Measurements from ENCODE around the gene TENM4. TPM values are rescaled to one million over a fixed set of nuclear protein-coding genes. Genes with fewer than 3 reads are reported as not detected.

Gene TENM4
- total RNA-seq, 1 experiment from 2014 or later, result 0.39 TPM

GRCh38 chr11:79342686-79343085 lies 98.1 kb downstream of the TENM4 start:
- Histone ChIP-seq H3K4me1 (ENCODE audit: control insufficient read depth, insufficient read depth, low read length) (no peaks in the 10 kb centered on the region), H3K27ac (ENCODE audit: low read length) (no peak overlapping the region), H3K36me3 (ENCODE audit: control insufficient read depth, insufficient read depth, low read length) (no peaks in the 10 kb centered on the region), H3K27me3 (ENCODE audit: control insufficient read depth, insufficient read depth, low read length) (peaks cover 9% of the 10 kb centered on the region), H3K9me3 (ENCODE audit: control insufficient read depth, insufficient read depth, low read depth, low read length) (no peaks in the 10 kb centered on the region), H3K4me3 (ENCODE audit: low read depth in 2 of 2, low read length in 2 of 2) (no peak overlapping the region)
- TF ChIP-seq CTCF (IDR thresholded peaks at IDR 0.05) (no peak), REST (IDR thresholded peaks at IDR 0.05; ENCODE audit: insufficient read depth in 1 of 2, low read depth in 2 of 2, low read length in 1 of 2) (no peak), POLR2AphosphoS5 (IDR thresholded peaks at IDR 0.05; ENCODE audit: low read depth, low read length) (no peak), TCF7L2 (IDR thresholded peaks at IDR 0.05; ENCODE audit: low read depth, low read length) (no peak), SIN3A (IDR thresholded peaks at IDR 0.05; ENCODE audit: borderline replicate concordance, insufficient read depth, low read depth, low read length) (no peak)
- DNase-seq (ENCODE audit: low read depth, low spot score) (no peak), ATAC-seq (no peak)
- ChIA-PET CTCF (no interaction called here), POLR2A (interaction anchor here (0.6 kb wide), 1 partner anchor 11 kb away, joined by 3 read pairs; no protein-coding TSS in a partner anchor)
- BruUV-seq (replicated peaks), result no TSS peak
- intact Hi-C loops (cut with micrococcal nuclease; ENCODE audit: unreplicated experiment) (no loop called here), in situ Hi-C loops (cut with HindIII; ENCODE audit: low pct_unique_long_range_greater_than_20kb, low sequenced_read_pairs) (no loop called here)

GRCh38 chr11:79342236-79342635 lies 98.6 kb downstream of the TENM4 start:
- Histone ChIP-seq H3K27me3 (ENCODE audit: control insufficient read depth, insufficient read depth, low read length) (peaks cover 9% of the 10 kb centered on the region), H3K4me3 (ENCODE audit: low read depth in 2 of 2, low read length in 2 of 2) (no peak overlapping the region), H3K27ac (ENCODE audit: low read length) (no peak overlapping the region), H3K36me3 (ENCODE audit: control insufficient read depth, insufficient read depth, low read length) (no peaks in the 10 kb centered on the region), H3K4me1 (ENCODE audit: control insufficient read depth, insufficient read depth, low read length) (no peaks in the 10 kb centered on the region), H3K9me3 (ENCODE audit: control insufficient read depth, insufficient read depth, low read depth, low read length) (no peaks in the 10 kb centered on the region)
- no peak for ATAC-seq
- intact Hi-C loops (cut with micrococcal nuclease; ENCODE audit: unreplicated experiment) (no loop called here), in situ Hi-C loops (cut with HindIII; ENCODE audit: low pct_unique_long_range_greater_than_20kb, low sequenced_read_pairs) (no loop called here)
- CTCF ChIA-PET, result no interaction called here
- no peak for DNase-seq (ENCODE audit: low read depth, low spot score)
- no TSS peak for BruUV-seq (replicated peaks)
- POLR2A ChIA-PET, result interaction anchor here (0.6 kb wide), 1 partner anchor 11 kb away, joined by 3 read pairs; no protein-coding TSS in a partner anchor
- TF ChIP-seq POLR2AphosphoS5 (IDR thresholded peaks at IDR 0.05; ENCODE audit: low read depth, low read length) (no peak), SIN3A (IDR thresholded peaks at IDR 0.05; ENCODE audit: borderline replicate concordance, insufficient read depth, low read depth, low read length) (no peak), REST (IDR thresholded peaks at IDR 0.05; ENCODE audit: insufficient read depth in 1 of 2, low read depth in 2 of 2, low read length in 1 of 2) (no peak), CTCF (IDR thresholded peaks at IDR 0.05) (no peak), TCF7L2 (IDR thresholded peaks at IDR 0.05; ENCODE audit: low read depth, low read length) (no peak)
